Measurements from ENCODE around the gene ALKBH8. TPM values are rescaled to one million over a fixed set of nuclear protein-coding genes. Genes with fewer than 3 reads are reported as not detected.

ALKBH8 gene
- total and polyA plus RNA-seq, 4 donors = 2.5 to 4.7 (median 3.0) TPM

- 16% methylated on average over 6 of the region's 6 CpGs for WGBS
- H3K4me3 ChIP-seq (ENCODE audit: low read depth in 1 of 3, low read length in 3 of 3) = peak overlapping the region in 1 of 3 donors; percentile 73
- H3K9me3 ChIP-seq (ENCODE audit: control insufficient read depth in 4 of 4, low read length in 3 of 4) = no peaks in the 10 kb centered on the region
- no peak overlapping the region for H3K9ac ChIP-seq (ENCODE audit: low read depth in 1 of 2, low read length in 2 of 2)
- H3K27me3 ChIP-seq (ENCODE audit: control insufficient read depth in 4 of 4, insufficient read depth in 4 of 4, low read length in 3 of 4) = peaks cover 0 to 4% (median under 1%) of the 10 kb centered on the region in 4 donors
- no peak for DNase-seq (ENCODE audit: low spot score)
- H3K4me1 ChIP-seq (ENCODE audit: control insufficient read depth in 4 of 4, insufficient read depth in 4 of 4, low read length in 3 of 4) = peaks cover 10 to 23% (median 17%) of the 10 kb centered on the region in 4 donors
- TF ChIP-seq ATF3 (IDR thresholded peaks at IDR 0.05) (no peak), REST (IDR thresholded peaks at IDR 0.05) (no peak), GABPA (IDR thresholded peaks at IDR 0.05 in 1 of 2, conservative IDR thresholded peaks at IDR 0.05 in 1 of 2) (no peak), HNF4A (conservative IDR thresholded peaks at IDR 0.05) (no peak), EGR1 (IDR thresholded peaks at IDR 0.05; ENCODE audit: low read depth in 2 of 2) (no peak), HNF4G (IDR thresholded peaks at IDR 0.05) (no peak), RAD21 (IDR thresholded peaks at IDR 0.05) (no peak), FOXA2 (IDR thresholded peaks at IDR 0.05) (no peak)
- H3K27ac ChIP-seq (ENCODE audit: low read depth in 1 of 2, low read length in 2 of 2) = no peak overlapping the region
- no peaks in the 10 kb centered on the region for H3K36me3 ChIP-seq (ENCODE audit: control insufficient read depth in 4 of 4, insufficient read depth in 3 of 4, low read depth in 1 of 4, low read length in 3 of 4)
Observed at GRCh38 chr11:107592231-107592590, 26.7 kb upstream of the ALKBH8 start.

DNA sequence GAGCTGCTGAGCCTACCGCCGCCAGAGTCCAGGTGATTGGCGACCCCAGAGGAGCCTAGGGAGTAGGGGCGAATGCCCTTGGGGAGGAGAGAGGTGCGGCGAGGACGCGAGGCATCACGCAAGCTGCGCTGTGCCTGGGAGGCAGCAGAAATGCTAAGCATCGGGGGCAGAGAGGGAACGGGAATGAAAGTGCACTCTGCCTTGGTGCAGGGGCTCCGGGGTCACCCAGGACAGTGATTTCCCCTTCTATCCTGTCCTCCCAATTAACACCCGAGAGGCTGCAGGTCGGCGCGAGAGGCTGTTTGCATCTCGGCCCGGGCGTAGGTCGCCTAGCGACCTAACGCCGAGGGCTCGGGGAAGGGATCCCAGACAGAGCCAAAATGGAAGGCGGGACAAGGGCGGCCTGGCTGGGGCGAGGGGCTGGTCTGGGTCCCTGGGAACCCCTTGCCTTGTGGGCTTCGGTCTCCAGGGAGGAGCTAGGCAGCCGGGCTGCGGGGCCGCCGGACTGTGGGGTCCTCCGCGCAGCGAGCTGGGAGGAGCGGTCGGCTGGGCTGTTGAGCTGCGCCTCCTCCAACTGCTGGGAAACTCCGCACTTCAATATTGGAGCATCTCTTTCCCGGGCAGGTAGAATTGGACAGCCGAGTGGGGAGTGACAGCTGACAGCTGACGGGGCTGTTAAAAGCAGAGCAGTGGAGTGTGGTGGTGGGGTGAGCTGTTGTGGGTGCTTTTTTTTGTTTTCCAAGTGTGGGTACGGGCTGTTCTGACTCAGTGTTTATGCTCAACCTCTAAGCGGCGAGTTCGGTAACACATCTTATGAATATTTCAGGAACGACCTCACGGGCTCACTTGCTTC lies 26.1 kb upstream of the ALKBH8 start:
- H3K27me3 ChIP-seq (ENCODE audit: control insufficient read depth in 4 of 4, insufficient read depth in 4 of 4, low read length in 3 of 4) = peaks cover 0 to 4% (median under 1%) of the 10 kb centered on the region in 4 donors
- no peak overlapping the region for H3K27ac ChIP-seq (ENCODE audit: low read depth in 1 of 2, low read length in 2 of 2)
- no peaks in the 10 kb centered on the region for H3K36me3 ChIP-seq (ENCODE audit: control insufficient read depth in 4 of 4, insufficient read depth in 3 of 4, low read depth in 1 of 4, low read length in 3 of 4)
- TF ChIP-seq HNF4A (conservative IDR thresholded peaks at IDR 0.05) = no peak
- TF ChIP-seq TAF1 (conservative IDR thresholded peaks at IDR 0.05) = no peak
- no peaks in the 10 kb centered on the region for H3K9me3 ChIP-seq (ENCODE audit: control insufficient read depth in 4 of 4, low read length in 3 of 4)
- no peak overlapping the region for H3K9ac ChIP-seq (ENCODE audit: low read depth in 1 of 2, low read length in 2 of 2)
- 3% methylated on average over 49 of the region's 49 CpGs for WGBS
- peak overlapping the region; percentile 70 to 76 (median 73) for H3K4me3 ChIP-seq (ENCODE audit: low read depth in 1 of 3, low read length in 3 of 3)
- H3K4me1 ChIP-seq (ENCODE audit: control insufficient read depth in 4 of 4, insufficient read depth in 4 of 4, low read length in 3 of 4) = peaks cover 10 to 23% (median 17%) of the 10 kb centered on the region in 4 donors
- DNase-seq (ENCODE audit: low spot score) = no peak

DNA sequence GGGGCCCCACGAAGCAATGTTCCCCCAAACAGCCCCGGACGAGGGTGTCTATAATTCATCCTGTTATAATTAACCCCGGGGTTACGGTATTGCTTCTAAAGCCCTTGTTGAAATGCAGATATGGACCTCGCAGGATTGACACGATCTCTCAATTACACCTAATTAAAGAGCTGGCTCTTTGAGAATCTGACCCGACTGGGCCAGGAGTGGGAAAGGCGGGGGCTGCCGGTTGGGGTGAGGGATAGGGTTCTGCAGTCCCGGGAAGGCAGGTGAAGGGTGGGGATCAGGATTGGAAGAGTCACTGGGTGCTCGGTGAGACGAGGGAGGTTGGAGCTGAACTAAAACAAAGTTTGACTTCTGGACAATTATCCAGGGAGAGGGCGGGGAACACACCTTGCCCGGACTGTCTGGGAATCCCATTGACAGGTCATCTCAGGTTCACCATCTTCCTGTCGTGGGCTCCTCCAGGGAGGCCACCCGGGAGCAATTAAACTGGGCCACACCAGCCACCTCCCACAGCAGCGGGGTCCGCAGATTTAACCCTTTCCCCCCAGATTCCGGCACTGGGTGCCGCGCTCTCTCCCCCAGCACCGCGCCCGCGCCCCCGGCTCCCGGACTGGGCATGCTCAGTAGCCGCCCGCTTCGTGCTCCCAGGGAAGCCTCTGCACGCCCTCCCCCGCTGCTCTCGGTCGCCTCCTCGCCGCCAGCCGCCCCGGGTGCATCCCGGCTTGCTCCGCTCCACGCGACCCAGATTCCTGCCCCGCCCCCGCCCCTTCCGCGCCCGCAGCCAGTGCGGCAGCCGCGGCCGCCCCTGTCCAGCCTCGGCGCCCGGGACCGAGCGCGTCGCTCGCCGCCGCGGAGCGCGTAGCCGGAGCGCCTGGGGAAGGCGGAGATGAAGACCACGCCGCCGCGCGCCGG lies 25.2 kb upstream of the ALKBH8 start, which contains the start of gene ELMOD1:
Gene ELMOD1 (plus strand): TSS at position 688 of the 918 bp plus-strand sequence. CDS start 27,043 bp downstream, outside the sequence.
- Histone ChIP-seq H3K9ac (ENCODE audit: low read depth in 1 of 2, low read length in 2 of 2) (no peak within 1 kb of the TSS), H3K4me3 (ENCODE audit: low read depth in 1 of 3, low read length in 3 of 3) (peak within 1 kb of the TSS; percentile 70 to 76 (median 73)), H3K27ac (ENCODE audit: low read depth in 1 of 2, low read length in 2 of 2) (no peak within 1 kb of the TSS), H3K27me3 (ENCODE audit: control insufficient read depth in 4 of 4, insufficient read depth in 4 of 4, low read length in 3 of 4) (peaks cover 0 to 4% (median under 1%) of the 10 kb centered on the region in 4 donors), H3K9me3 (ENCODE audit: control insufficient read depth in 4 of 4, low read length in 3 of 4) (no peaks in the 10 kb centered on the region), H3K4me1 (ENCODE audit: control insufficient read depth in 4 of 4, insufficient read depth in 4 of 4, low read length in 3 of 4) (peaks cover 10 to 23% (median 17%) of the 10 kb centered on the region in 4 donors), H3K36me3 (ENCODE audit: control insufficient read depth in 4 of 4, insufficient read depth in 3 of 4, low read depth in 1 of 4, low read length in 3 of 4) (no peaks in the 10 kb centered on the region)
- TF ChIP-seq JUND (IDR thresholded peaks at IDR 0.05) (no peak), HNF4G (IDR thresholded peaks at IDR 0.05) (no peak), EGR1 (IDR thresholded peaks at IDR 0.05; ENCODE audit: low read depth in 2 of 2) (no peak)
- TF ChIP-seq, protein P1, sequence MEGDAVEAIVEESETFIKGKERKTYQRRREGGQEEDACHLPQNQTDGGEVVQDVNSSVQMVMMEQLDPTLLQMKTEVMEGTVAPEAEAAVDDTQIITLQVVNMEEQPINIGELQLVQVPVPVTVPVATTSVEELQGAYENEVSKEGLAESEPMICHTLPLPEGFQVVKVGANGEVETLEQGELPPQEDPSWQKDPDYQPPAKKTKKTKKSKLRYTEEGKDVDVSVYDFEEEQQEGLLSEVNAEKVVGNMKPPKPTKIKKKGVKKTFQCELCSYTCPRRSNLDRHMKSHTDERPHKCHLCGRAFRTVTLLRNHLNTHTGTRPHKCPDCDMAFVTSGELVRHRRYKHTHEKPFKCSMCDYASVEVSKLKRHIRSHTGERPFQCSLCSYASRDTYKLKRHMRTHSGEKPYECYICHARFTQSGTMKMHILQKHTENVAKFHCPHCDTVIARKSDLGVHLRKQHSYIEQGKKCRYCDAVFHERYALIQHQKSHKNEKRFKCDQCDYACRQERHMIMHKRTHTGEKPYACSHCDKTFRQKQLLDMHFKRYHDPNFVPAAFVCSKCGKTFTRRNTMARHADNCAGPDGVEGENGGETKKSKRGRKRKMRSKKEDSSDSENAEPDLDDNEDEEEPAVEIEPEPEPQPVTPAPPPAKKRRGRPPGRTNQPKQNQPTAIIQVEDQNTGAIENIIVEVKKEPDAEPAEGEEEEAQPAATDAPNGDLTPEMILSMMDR (IDR thresholded peaks at IDR 0.05; ENCODE audit: low read depth, low read length, missing input control) = no peak
- DNase-seq (ENCODE audit: low spot score) = peak; percentile 34
- under 1% methylated on average over 74 of the region's 74 CpGs for whole genome bisulfite sequencing
